ELR (cell line): ENCODE data around the gene GPC1.

Experiments used
- DNase-seq: peaks from one replicate; pipeline ENCODE4 v3.0.0-alpha.2; 2015; ENCODE audit warnings: low read depth

Gene GPC1

GRCh38 chr2:240456447-240457222 lies 21.2 kb downstream of the GPC1 start:
- no peak for DNase-seq

GRCh38 chr2:240457223-240458043 lies 22.0 kb downstream of the GPC1 start:
- no peak for DNase-seq

- no peak for DNase-seq
Observed at GRCh38 chr2:240458044-240458899, 22.8 kb downstream of the GPC1 start.

GRCh38 chr2:240458900-240459391 lies 23.5 kb downstream of the GPC1 start:
- DNase-seq = no peak

GRCh38 chr2:240459401-240460252 lies 24.2 kb downstream of the GPC1 start:
- no peak for DNase-seq

GRCh38 chr2:240460253-240460711 lies 24.8 kb downstream of the GPC1 start:
- no peak for DNase-seq

- DNase-seq = no peak
Observed at GRCh38 chr2:240460781-240461431, 25.4 kb downstream of the GPC1 start.

GRCh38 chr2:240461471-240462072 lies 26.1 kb downstream of the GPC1 start:
- no peak for DNase-seq

GRCh38 chr2:240462073-240462706 lies 26.7 kb downstream of the GPC1 start:
- DNase-seq = no peak

- DNase-seq = no peak
Observed at GRCh38 chr2:240462707-240463273, 27.3 kb downstream of the GPC1 start.

GRCh38 chr2:240463274-240463865 lies 27.9 kb downstream of the GPC1 start:
- no peak for DNase-seq

GRCh38 chr2:240463866-240464481 lies 28.5 kb downstream of the GPC1 start:
- DNase-seq = no peak

- no peak for DNase-seq
Observed at GRCh38 chr2:240464514-240465241, 29.2 kb downstream of the GPC1 start.

- no peak for DNase-seq
Observed at GRCh38 chr2:240465268-240465764, 29.9 kb downstream of the GPC1 start.

GRCh38 chr2:240465765-240466578 lies 30.5 kb downstream of the GPC1 start:
- no peak for DNase-seq

- no peak for DNase-seq
Observed at GRCh38 chr2:240466579-240467148, 31.2 kb downstream of the GPC1 start.
